Bronchial epithelial cell (primary cell): ENCODE results near the gene TPP1. TPM values are rescaled to one million over a fixed set of nuclear protein-coding genes. Genes with fewer than 3 reads are reported as not detected.

ENCODE experiments used
- DNase-seq: peaks from one replicate; pipeline ENCODE4 v3.0.0-alpha.2; 2010; ENCODE audit warnings: low read depth
- FAIRE-seq: peaks from 2 replicates; lab custom pipeline; 2011; peaks lifted over from hg19 to GRCh38; lab: Jason Lieb, UNC
- H3K27me3 ChIP-seq: 2 replicates; pipeline ENCODE4 v1.5.1; 2011; ENCODE audit warnings: low read length; ENCODE audit not compliant: control insufficient read depth, insufficient read depth
- H3K36me3 ChIP-seq: 2 replicates; pipeline ENCODE4 v1.5.1; 2011; ENCODE audit warnings: low read length; ENCODE audit not compliant: control insufficient read depth, insufficient read depth
- H3K4me3 ChIP-seq: 2 replicates; pipeline ENCODE4 v1.5.1; 2011; ENCODE audit warnings: mild to moderate bottlenecking, low read depth, low read length, control low read depth
- CTCF ChIP-seq: IDR thresholded peaks from 2 replicates; pipeline ENCODE4 v1.5.1; 2011; ENCODE audit warnings: mild to moderate bottlenecking, moderate library complexity, low read length, control low read depth, inconsistent platforms; ENCODE audit not compliant: insufficient read depth, severe bottlenecking
- total RNA-seq: library from RNA; depleted of rRNA; stranded (reverse); fragments of >200 nt; gene quantifications from 2 replicates; pipeline ENCODE4 v1.2.1, GENCODE V29; 2014

Gene TPP1
- total RNA-seq, 1 donor from 2014 or later: 40.8 TPM

DNA sequence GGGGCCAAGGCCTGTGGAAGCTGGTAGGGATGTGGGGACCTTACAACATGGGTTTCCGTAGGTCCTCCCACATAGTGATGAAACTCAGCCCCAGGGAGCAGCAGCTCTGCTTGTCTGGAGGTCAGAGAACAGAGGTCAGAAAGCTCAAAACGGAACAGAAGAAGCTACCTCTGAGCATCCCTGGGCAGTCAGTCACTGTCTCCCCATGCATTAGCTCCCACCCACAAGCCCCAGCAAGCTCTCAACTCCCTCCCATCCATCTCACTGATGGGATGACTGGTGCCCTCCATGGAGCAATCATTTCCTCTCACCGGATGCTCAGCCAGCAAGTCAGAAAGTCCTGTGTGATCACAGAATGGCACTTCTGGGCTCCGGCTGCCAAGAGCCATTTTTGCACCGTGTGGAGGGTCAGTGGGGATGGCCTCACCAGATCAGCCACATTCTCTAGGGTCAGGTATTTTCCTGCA lies 1.9 kb downstream of the TPP1 start:
- FAIRE-seq (no peak), DNase-seq (no peak)
- H3K36me3 ChIP-seq: peaks cover 7% of the 10 kb centered on the region
- no peaks in the 10 kb centered on the region for H3K27me3 ChIP-seq
- no peak for TF ChIP-seq CTCF
- no peak overlapping the region for H3K4me3 ChIP-seq

GRCh38 chr11:6616596-6617250 lies 2.5 kb downstream of the TPP1 start:
- peaks cover 7% of the 10 kb centered on the region for H3K36me3 ChIP-seq
- no peak for TF ChIP-seq CTCF
- no peaks in the 10 kb centered on the region for H3K27me3 ChIP-seq
- DNase-seq: no peak
- FAIRE-seq: no peak
- H3K4me3 ChIP-seq: no peak overlapping the region

- no peak overlapping the region for H3K4me3 ChIP-seq
- no peak for TF ChIP-seq CTCF
- FAIRE-seq (no peak), DNase-seq (no peak)
- peaks cover 7% of the 10 kb centered on the region for H3K36me3 ChIP-seq
- H3K27me3 ChIP-seq: no peaks in the 10 kb centered on the region
Observed at GRCh38 chr11:6615882-6616585, 3.2 kb downstream of the TPP1 start.

GRCh38 chr11:6615046-6615445 lies 4.2 kb downstream of the TPP1 start:
- Histone ChIP-seq H3K36me3 (peaks cover 10% of the 10 kb centered on the region), H3K27me3 (no peaks in the 10 kb centered on the region), H3K4me3 (no peak overlapping the region)
- FAIRE-seq (no peak), DNase-seq (no peak)
- TF ChIP-seq CTCF: no peak

DNA sequence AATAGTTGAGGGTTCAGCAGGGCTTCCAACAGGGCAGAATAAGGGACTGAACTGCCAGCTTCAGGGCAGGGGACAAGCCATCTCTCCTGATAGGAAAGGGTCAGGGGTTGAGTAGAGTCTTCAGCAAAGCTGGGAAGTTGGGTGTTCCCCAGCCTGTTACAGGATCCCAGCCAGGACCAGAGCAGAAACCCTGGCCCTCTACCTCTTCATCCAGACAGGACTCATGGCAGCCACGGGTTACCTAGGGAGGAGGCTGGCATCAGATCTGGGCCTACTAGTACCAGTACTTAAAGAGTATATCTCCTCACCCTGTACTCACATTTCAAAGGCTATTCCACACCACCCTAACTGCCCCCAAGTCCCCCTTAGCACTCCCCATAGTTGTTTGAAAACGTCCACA lies 4.8 kb downstream of the TPP1 start:
- FAIRE-seq (no peak), DNase-seq (no peak)
- peaks cover 13% of the 10 kb centered on the region for H3K36me3 ChIP-seq
- TF ChIP-seq CTCF: no peak
- H3K27me3 ChIP-seq: no peaks in the 10 kb centered on the region
- no peak overlapping the region for H3K4me3 ChIP-seq
